RWPE2 (cell line): Measurements from ENCODE around the gene EIF3I.

Experiments
- ATAC-seq: fragments of 200-7000 bp; cut with Tn5 transposase; 3 replicates; pipeline ENCODE4 v1.9.1; 2021; ENCODE audit warnings: low read depth
- DNase-seq: peaks from one replicate; pipeline ENCODE4 v3.0.0-alpha.2; 2020; ENCODE audit warnings: low spot score
- H3K27ac ChIP-seq: fragments of 450-650 bp; 2 replicates; pipeline ENCODE4 v1.5.1; 2017; ENCODE audit warnings: mild to moderate bottlenecking; ENCODE audit not compliant: poor library complexity, severe bottlenecking
- H3K27me3 ChIP-seq: fragments of 250-450 bp; sonication (Bioruptor Pico); 2 replicates; pipeline ENCODE4 v1.5.1; 2021; ENCODE audit warnings: mild to moderate bottlenecking, moderate library complexity; ENCODE audit not compliant: insufficient read depth, poor library complexity, severe bottlenecking
- H3K36me3 ChIP-seq: fragments of 250-450 bp; sonication (Bioruptor Pico); 2 replicates; pipeline ENCODE4 v1.5.1; 2020; ENCODE audit warnings: low read depth, mild to moderate bottlenecking, moderate library complexity
- H3K4me1 ChIP-seq: fragments of 250-450 bp; sonication (Bioruptor Pico); 2 replicates; pipeline ENCODE4 v1.5.1; 2021; ENCODE audit warnings: mild to moderate bottlenecking, moderate library complexity; ENCODE audit not compliant: insufficient read depth, poor library complexity, severe bottlenecking
- H3K4me3 ChIP-seq: fragments of 250-450 bp; sonication (Bioruptor Pico); 2 replicates; pipeline ENCODE4 v1.5.1; 2021; ENCODE audit warnings: mild to moderate bottlenecking, moderate library complexity; ENCODE audit not compliant: severe bottlenecking
- H3K9me3 ChIP-seq: fragments of 250-450 bp; sonication (Bioruptor Pico); 2 replicates; pipeline ENCODE4 v1.5.1; 2021; ENCODE audit warnings: mild to moderate bottlenecking, moderate library complexity; ENCODE audit not compliant: severe bottlenecking
- CTCF ChIP-seq: fragments of 450-650 bp; IDR thresholded peaks from one replicate; pipeline ENCODE4 v1.5.1; 2017; ENCODE audit warnings: mild to moderate bottlenecking, moderate library complexity; ENCODE audit not compliant: poor library complexity, severe bottlenecking

EIF3I gene

GRCh38 chr1:32192220-32192948, 29.8 kb upstream of the EIF3I start:
- TF ChIP-seq CTCF, result no peak
- Histone ChIP-seq H3K9me3 (no peaks in the 10 kb centered on the region), H3K4me1 (no peaks in the 10 kb centered on the region), H3K27ac (no peak overlapping the region), H3K27me3 (no peaks in the 10 kb centered on the region), H3K36me3 (peaks cover 93% of the 10 kb centered on the region), H3K4me3 (no peak overlapping the region)
- no peak for DNase-seq
- ATAC-seq, result no peak

- no peaks in the 10 kb centered on the region for H3K27me3 ChIP-seq
- H3K4me1 ChIP-seq, result no peaks in the 10 kb centered on the region
- H3K36me3 ChIP-seq, result peaks cover 70% of the 10 kb centered on the region
- TF ChIP-seq CTCF, result no peak
- H3K4me3 ChIP-seq, result no peak overlapping the region
- ATAC-seq, result no peak
- no peak for DNase-seq
- no peaks in the 10 kb centered on the region for H3K9me3 ChIP-seq
- H3K27ac ChIP-seq, result no peak overlapping the region
Observed at GRCh38 chr1:32194984-32195383, 27.2 kb upstream of the EIF3I start.

GRCh38 chr1:32195531-32195930, 26.7 kb upstream of the EIF3I start:
- Histone ChIP-seq H3K36me3 (peaks cover 65% of the 10 kb centered on the region), H3K4me3 (no peak overlapping the region), H3K27ac (no peak overlapping the region), H3K4me1 (no peaks in the 10 kb centered on the region), H3K27me3 (no peaks in the 10 kb centered on the region), H3K9me3 (no peaks in the 10 kb centered on the region)
- TF ChIP-seq CTCF, result no peak
- ATAC-seq, result no peak
- DNase-seq, result no peak

- Histone ChIP-seq H3K36me3 (peaks cover 58% of the 10 kb centered on the region), H3K27ac (no peak overlapping the region)
- no peak for DNase-seq
Observed at GRCh38 chr1:32195972-32196823, 26.0 kb upstream of the EIF3I start.

More at GRCh38 chr1:32195972-32196823, 26.0 kb upstream of the EIF3I start:
- Histone ChIP-seq H3K4me1 (no peaks in the 10 kb centered on the region), H3K27me3 (no peaks in the 10 kb centered on the region), H3K9me3 (no peaks in the 10 kb centered on the region), H3K4me3 (no peak overlapping the region)
- TF ChIP-seq CTCF, result no peak
- ATAC-seq, result no peak
